HG03039 (cell line): Measurements from ENCODE around the gene AMPD2.
"Not testable (repeated sequence)": the region's sequence is repeated elsewhere in the genome, so short reads cannot be mapped to it uniquely, and the experiment has no call there.

Experiments
- ATAC-seq: cut with Tn5 transposase; IDR thresholded peaks from one replicate; pipeline ENCODE4 v1.9.1; 2021; ENCODE audit warnings: mild to moderate bottlenecking, moderate library complexity; ENCODE audit not compliant: unreplicated experiment

Gene AMPD2

GRCh38 chr1:109676683-109677381 lies 57.2 kb downstream of the AMPD2 start:
- ATAC-seq: not testable (repeated sequence)

- ATAC-seq: no peak
These were observed 57.8 kb downstream of the AMPD2 start for GRCh38 chr1:109677459-109677858.

- not testable (repeated sequence) for ATAC-seq
These were observed 59.0 kb downstream of the AMPD2 start for GRCh38 chr1:109678637-109679036.
